DND-41 (cell line): Measurements from ENCODE around the gene TSHZ2.
"Not testable (repeated sequence)": the region's sequence is repeated elsewhere in the genome, so short reads cannot be mapped to it uniquely, and the experiment has no call there.

Experiments
- ATAC-seq: fragments of 200-7000 bp; cut with Tn5 transposase; 3 replicates; pipeline ENCODE4 v1.9.1; 2021; ENCODE audit warnings: low read depth; ENCODE audit not compliant: insufficient read depth
- DNase-seq: peaks from one replicate; pipeline ENCODE4 v3.0.0-alpha.2; 2020
- H2AFZ ChIP-seq: 2 replicates; pipeline ENCODE4 v1.6.0; 2012; ENCODE audit warnings: low read depth, low read length
- H3K27ac ChIP-seq: 2 replicates; pipeline ENCODE4 v1.5.1; 2012; ENCODE audit warnings: low read length, inconsistent platforms
- H3K27me3 ChIP-seq: fragments of 200-600 bp; sonication (generic); 2 replicates; pipeline ENCODE4 v1.6.0; 2012; ENCODE audit warnings: low read length, mild to moderate bottlenecking, inconsistent platforms; ENCODE audit not compliant: insufficient read depth, poor library complexity
- H3K36me3 ChIP-seq: 2 replicates; pipeline ENCODE4 v1.5.1; 2012; ENCODE audit warnings: low read length, inconsistent platforms; ENCODE audit not compliant: insufficient read depth
- H3K4me1 ChIP-seq: 2 replicates; pipeline ENCODE4 v1.5.1; 2012; ENCODE audit warnings: mild to moderate bottlenecking, low read length; ENCODE audit not compliant: insufficient read depth
- H3K4me2 ChIP-seq: 2 replicates; pipeline ENCODE4 v1.6.0; 2012; ENCODE audit warnings: mild to moderate bottlenecking, moderate library complexity, low read length, inconsistent platforms; ENCODE audit not compliant: insufficient read depth
- H3K4me3 ChIP-seq, 2 experiments: fragments of 200-600 bp in 1 of 2; shearing (Covaris generic) in 1 of 2; 2 replicates each; pipeline ENCODE4 v1.5.1; 2012 to 2016; ENCODE audit warnings: inconsistent platforms in 2 of 2, low read length in 2 of 2, mild to moderate bottlenecking in 2 of 2, low read depth in 1 of 2, moderate library complexity in 1 of 2
- H3K79me2 ChIP-seq: 2 replicates; pipeline ENCODE4 v1.6.0; 2012; ENCODE audit warnings: low read length, inconsistent platforms; ENCODE audit not compliant: insufficient read depth
- H3K9ac ChIP-seq: 2 replicates; pipeline ENCODE4 v1.6.0; 2012; ENCODE audit warnings: low read depth, mild to moderate bottlenecking, inconsistent platforms, low read length, moderate library complexity
- H3K9me3 ChIP-seq: 2 replicates; pipeline ENCODE4 v1.5.1; 2012; ENCODE audit warnings: low read length, moderate library complexity, mild to moderate bottlenecking, inconsistent platforms; ENCODE audit not compliant: insufficient read depth, severe bottlenecking
- H4K20me1 ChIP-seq: 2 replicates; pipeline ENCODE4 v1.6.0; 2012; ENCODE audit warnings: low read length; ENCODE audit not compliant: insufficient read depth
- EZH2 ChIP-seq: IDR thresholded peaks from 3 replicates; pipeline ENCODE4 v1.6.1; 2012; ENCODE audit warnings: borderline replicate concordance, low read depth, mild to moderate bottlenecking, moderate library complexity, low read length, inconsistent platforms; ENCODE audit not compliant: severe bottlenecking
- TF ChIP-seq, protein P1 (sequence below): IDR thresholded peaks from 2 replicates; pipeline ENCODE4 v1.5.1; 2012; ENCODE audit warnings: borderline replicate concordance, low read length, moderate library complexity, mild to moderate bottlenecking; ENCODE audit not compliant: poor library complexity, severe bottlenecking; ENCODE audit errors: extremely low read depth

Gene TSHZ2

DNA sequence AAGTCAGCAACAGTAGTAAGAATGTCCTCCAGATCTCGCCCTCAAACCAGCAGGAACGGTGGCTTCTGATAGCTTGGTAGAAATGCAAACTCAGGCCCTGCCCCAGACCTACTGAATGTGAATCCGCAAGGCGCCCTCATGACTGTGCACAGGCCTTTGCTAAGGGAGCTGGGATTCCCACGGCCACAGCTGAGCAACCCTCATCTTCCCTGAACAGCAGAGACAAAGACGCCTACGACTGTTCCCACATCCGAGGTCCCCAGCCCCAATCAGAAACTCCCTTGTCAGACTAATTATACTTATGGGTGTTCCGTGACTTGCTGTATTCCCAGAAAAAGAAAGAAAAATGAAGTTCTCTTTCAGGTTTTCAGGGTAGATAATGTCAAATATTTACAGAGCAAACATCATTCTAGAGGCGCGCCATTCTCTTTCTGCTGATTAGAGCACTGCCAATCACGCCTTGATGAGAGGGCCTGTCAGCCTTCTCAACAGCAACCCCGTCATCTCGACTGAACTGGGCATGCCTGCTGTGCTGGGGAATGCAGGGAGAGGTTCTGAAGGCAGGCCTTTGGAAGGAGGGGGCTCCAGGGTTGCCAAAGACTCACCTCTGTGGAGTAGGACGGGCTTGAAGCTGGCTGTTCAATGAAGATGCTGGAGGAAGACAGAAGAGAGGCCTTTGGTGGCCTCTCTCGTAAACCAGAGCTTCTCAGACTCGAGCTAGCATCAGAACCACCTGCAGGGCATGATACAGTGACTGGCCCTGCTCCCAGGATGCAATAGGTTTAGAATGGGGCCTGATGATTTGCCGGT is 541.5 kb downstream of the TSHZ2 start:
- DNase-seq, result no peak

DNA sequence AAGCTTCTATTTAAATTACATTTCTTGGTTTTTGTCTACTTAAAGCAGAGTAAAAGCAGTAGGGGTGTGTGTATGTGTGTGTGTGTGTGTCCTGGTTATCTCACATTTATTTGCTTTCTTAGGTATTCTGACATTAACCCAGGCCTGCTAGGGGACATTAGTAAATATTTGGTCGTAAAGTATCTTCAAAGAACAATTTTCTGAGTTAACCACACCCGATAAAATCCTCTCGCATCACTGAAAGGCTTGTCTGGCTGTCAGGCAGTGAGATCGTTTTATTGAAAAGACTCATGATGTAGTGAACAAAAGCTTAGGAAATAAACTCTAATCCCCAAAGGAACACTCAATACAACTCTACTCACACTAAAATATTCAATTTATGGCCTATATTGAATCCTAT is 543.6 kb downstream of the TSHZ2 start:
- DNase-seq (no peak), ATAC-seq (no peak)
- Histone ChIP-seq H3K27ac (no peak overlapping the region), H3K4me1 (no peaks in the 10 kb centered on the region), H3K36me3 (no peaks in the 10 kb centered on the region), H3K9ac (no peak overlapping the region), H4K20me1 (no peaks in the 10 kb centered on the region), H3K27me3 (peaks cover 4% of the 10 kb centered on the region), H3K4me3 (no peak overlapping the region), H3K79me2 (no peaks in the 10 kb centered on the region), H3K4me2 (no peak overlapping the region), H3K9me3 (no peaks in the 10 kb centered on the region), H2AFZ (no peak overlapping the region)
- TF ChIP-seq, protein P1, sequence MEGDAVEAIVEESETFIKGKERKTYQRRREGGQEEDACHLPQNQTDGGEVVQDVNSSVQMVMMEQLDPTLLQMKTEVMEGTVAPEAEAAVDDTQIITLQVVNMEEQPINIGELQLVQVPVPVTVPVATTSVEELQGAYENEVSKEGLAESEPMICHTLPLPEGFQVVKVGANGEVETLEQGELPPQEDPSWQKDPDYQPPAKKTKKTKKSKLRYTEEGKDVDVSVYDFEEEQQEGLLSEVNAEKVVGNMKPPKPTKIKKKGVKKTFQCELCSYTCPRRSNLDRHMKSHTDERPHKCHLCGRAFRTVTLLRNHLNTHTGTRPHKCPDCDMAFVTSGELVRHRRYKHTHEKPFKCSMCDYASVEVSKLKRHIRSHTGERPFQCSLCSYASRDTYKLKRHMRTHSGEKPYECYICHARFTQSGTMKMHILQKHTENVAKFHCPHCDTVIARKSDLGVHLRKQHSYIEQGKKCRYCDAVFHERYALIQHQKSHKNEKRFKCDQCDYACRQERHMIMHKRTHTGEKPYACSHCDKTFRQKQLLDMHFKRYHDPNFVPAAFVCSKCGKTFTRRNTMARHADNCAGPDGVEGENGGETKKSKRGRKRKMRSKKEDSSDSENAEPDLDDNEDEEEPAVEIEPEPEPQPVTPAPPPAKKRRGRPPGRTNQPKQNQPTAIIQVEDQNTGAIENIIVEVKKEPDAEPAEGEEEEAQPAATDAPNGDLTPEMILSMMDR, result no peak
- no peak for TF ChIP-seq EZH2

More for the DNA sequence above, 541.5 kb downstream of the TSHZ2 start:
- Histone ChIP-seq H3K79me2 (no peaks in the 10 kb centered on the region), H2AFZ (0 out of 2 replicates have a peak overlapping the region, but pooled peaks have one; percentile 14), H4K20me1 (no peaks in the 10 kb centered on the region), H3K9ac (no peak overlapping the region), H3K27ac (no peak overlapping the region), H3K9me3 (no peaks in the 10 kb centered on the region), H3K4me3 (no peak overlapping the region), H3K4me1 (no peaks in the 10 kb centered on the region), H3K27me3 (peaks cover 4% of the 10 kb centered on the region), H3K4me2 (no peak overlapping the region), H3K36me3 (no peaks in the 10 kb centered on the region)
- TF ChIP-seq, protein P1, result no peak
- TF ChIP-seq EZH2, result no peak
- no peak for ATAC-seq

DNA sequence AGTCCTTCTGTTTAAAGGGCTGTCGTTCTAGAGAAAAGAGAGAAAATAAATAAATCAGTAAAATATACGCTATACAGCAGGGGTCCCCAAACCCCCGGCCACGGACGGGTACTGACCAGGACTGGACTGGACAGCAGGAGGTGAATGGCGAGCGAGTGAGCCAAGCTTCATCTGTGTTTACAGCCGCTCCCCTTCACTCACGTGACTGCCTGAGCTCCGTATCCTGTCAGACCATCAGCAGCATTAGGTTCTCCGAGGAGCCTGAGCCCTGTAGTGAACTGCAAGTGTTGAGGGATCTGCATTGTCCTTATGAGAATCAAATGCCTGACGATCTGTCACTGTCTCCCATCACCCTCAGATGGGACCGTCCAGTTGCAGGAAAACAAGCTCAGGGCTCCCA is 545.0 kb downstream of the TSHZ2 start:
- H3K27me3 ChIP-seq, result peaks cover 4% of the 10 kb centered on the region
- no peak overlapping the region for H2AFZ ChIP-seq
- H3K79me2 ChIP-seq, result no peaks in the 10 kb centered on the region
- H3K4me1 ChIP-seq, result no peaks in the 10 kb centered on the region
- TF ChIP-seq EZH2, result no peak
- TF ChIP-seq, protein P1, result no peak
- H4K20me1 ChIP-seq, result no peaks in the 10 kb centered on the region
- no peaks in the 10 kb centered on the region for H3K9me3 ChIP-seq
- H3K27ac ChIP-seq, result no peak overlapping the region
- no peak for ATAC-seq
- no peak for DNase-seq
- no peak overlapping the region for H3K4me2 ChIP-seq
- no peak overlapping the region for H3K4me3 ChIP-seq
- H3K36me3 ChIP-seq, result no peaks in the 10 kb centered on the region
- H3K9ac ChIP-seq, result no peak overlapping the region

DNA sequence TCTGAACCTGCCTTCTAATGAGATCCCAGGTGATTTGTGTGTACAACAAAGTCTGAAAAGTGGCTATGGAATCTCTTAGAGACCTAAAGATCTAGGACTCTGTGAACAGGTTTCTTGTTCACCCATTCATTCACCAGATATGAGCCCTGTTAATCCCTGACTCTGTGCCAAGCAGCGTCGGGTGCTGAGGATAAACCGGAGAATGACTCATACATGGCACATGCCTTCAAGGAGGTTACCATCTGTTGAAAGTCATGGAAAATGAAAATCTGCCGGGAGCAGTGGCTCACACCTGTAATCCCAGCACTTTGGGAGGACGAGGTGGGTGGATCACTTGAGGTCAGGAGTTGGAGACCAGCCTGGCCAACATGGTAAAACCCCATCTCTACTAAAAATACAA is 549.3 kb downstream of the TSHZ2 start:
- not testable (repeated sequence) for H3K9ac ChIP-seq, H3K36me3 ChIP-seq, H3K4me3 ChIP-seq, H2AFZ ChIP-seq, H3K27ac ChIP-seq, H3K9me3 ChIP-seq, DNase-seq, H4K20me1 ChIP-seq, H3K4me1 ChIP-seq, H3K79me2 ChIP-seq, H3K27me3 ChIP-seq, ATAC-seq, H3K4me2 ChIP-seq
